GM19099 (cell line): ENCODE measurements around the gene CLSTN1.
A peak's percentile ranks its signal among the peaks of the same experiment; 100 is the strongest.

Experiments
- POLR2A ChIP-seq: IDR thresholded peaks from 3 replicates; pipeline ENCODE4 v1.6.1; 2011; ENCODE audit warnings: low read depth; ENCODE audit not compliant: insufficient read length; ENCODE audit errors: extremely low read depth

Gene CLSTN1

GRCh38 chr1:9726406-9726805, 97.4 kb downstream of the CLSTN1 start:
- no peak for TF ChIP-seq POLR2A

- TF ChIP-seq POLR2A: no peak
These were observed 98.9 kb downstream of the CLSTN1 start for GRCh38 chr1:9724706-9725476.

- no peak for TF ChIP-seq POLR2A
These were observed 99.8 kb downstream of the CLSTN1 start for GRCh38 chr1:9723926-9724325.

GRCh38 chr1:9723068-9723805, 100.5 kb downstream of the CLSTN1 start:
- no peak for TF ChIP-seq POLR2A

- TF ChIP-seq POLR2A: no peak
These were observed 101.4 kb downstream of the CLSTN1 start for GRCh38 chr1:9722378-9722749.

- TF ChIP-seq POLR2A: no peak
These were observed 102.0 kb downstream of the CLSTN1 start for GRCh38 chr1:9721606-9722377.

- no peak for TF ChIP-seq POLR2A
These were observed 102.8 kb downstream of the CLSTN1 start for GRCh38 chr1:9720785-9721605.

GRCh38 chr1:9719978-9720722, 103.6 kb downstream of the CLSTN1 start:
- TF ChIP-seq POLR2A: no peak

- TF ChIP-seq POLR2A: no peak
These were observed 105.6 kb downstream of the CLSTN1 start for GRCh38 chr1:9718006-9718680.

- TF ChIP-seq POLR2A: peak; percentile 38
These were observed 106.4 kb downstream of the CLSTN1 start for GRCh38 chr1:9717193-9718005.

GRCh38 chr1:9716404-9717192, 107.2 kb downstream of the CLSTN1 start:
- TF ChIP-seq POLR2A: peak; percentile 17

GRCh38 chr1:9715536-9716226, 108.1 kb downstream of the CLSTN1 start:
- no peak for TF ChIP-seq POLR2A

- no peak for TF ChIP-seq POLR2A
These were observed 109.5 kb downstream of the CLSTN1 start for GRCh38 chr1:9714257-9714718.
